ENCODE results near the gene SDK1.

SDK1 gene

GRCh38 chr7:4030346-4030950 lies 729.4 kb downstream of the SDK1 start:
- no peaks in the 10 kb centered on the region for H3K9me3 Mint-ChIP-seq
- H3K27ac Mint-ChIP-seq = no peak overlapping the region
- peaks cover 8% of the 10 kb centered on the region for H3K27me3 Mint-ChIP-seq
- H3K36me3 Mint-ChIP-seq (ENCODE audit: low read depth) = no peaks in the 10 kb centered on the region
- DNase-seq = no peak
- H3K4me1 Mint-ChIP-seq (ENCODE audit: low read depth) = no peaks in the 10 kb centered on the region
- no peak overlapping the region for H3K4me3 Mint-ChIP-seq

- Mint-ChIP-seq H3K27ac (no peak overlapping the region), H3K36me3 (ENCODE audit: low read depth) (no peaks in the 10 kb centered on the region), H3K4me1 (ENCODE audit: low read depth) (no peaks in the 10 kb centered on the region), H3K4me3 (no peak overlapping the region), H3K27me3 (no peaks in the 10 kb centered on the region), H3K9me3 (no peaks in the 10 kb centered on the region)
- DNase-seq = no peak
Observed at GRCh38 chr7:4033996-4034395, 732.9 kb downstream of the SDK1 start.

GRCh38 chr7:4037308-4037707 lies 736.3 kb downstream of the SDK1 start:
- Mint-ChIP-seq H3K9me3 (no peaks in the 10 kb centered on the region), H3K27me3 (no peaks in the 10 kb centered on the region), H3K27ac (no peak overlapping the region), H3K4me1 (ENCODE audit: low read depth) (no peaks in the 10 kb centered on the region), H3K4me3 (no peak overlapping the region), H3K36me3 (ENCODE audit: low read depth) (no peaks in the 10 kb centered on the region)
- DNase-seq = no peak

- no peak overlapping the region for H3K27ac Mint-ChIP-seq
- H3K27me3 Mint-ChIP-seq = no peaks in the 10 kb centered on the region
- H3K36me3 Mint-ChIP-seq (ENCODE audit: low read depth) = no peaks in the 10 kb centered on the region
- H3K4me3 Mint-ChIP-seq = no peak overlapping the region
- no peak for DNase-seq
- H3K4me1 Mint-ChIP-seq (ENCODE audit: low read depth) = no peaks in the 10 kb centered on the region
- no peaks in the 10 kb centered on the region for H3K9me3 Mint-ChIP-seq
Observed at GRCh38 chr7:4037877-4038276, 736.8 kb downstream of the SDK1 start.

- H3K4me3 Mint-ChIP-seq = no peak overlapping the region
- no peak for DNase-seq
- H3K27ac Mint-ChIP-seq = no peak overlapping the region
- H3K9me3 Mint-ChIP-seq = no peaks in the 10 kb centered on the region
- no peaks in the 10 kb centered on the region for H3K36me3 Mint-ChIP-seq (ENCODE audit: low read depth)
- H3K27me3 Mint-ChIP-seq = no peaks in the 10 kb centered on the region
- H3K4me1 Mint-ChIP-seq (ENCODE audit: low read depth) = no peaks in the 10 kb centered on the region
Observed at GRCh38 chr7:4040109-4040928, 739.3 kb downstream of the SDK1 start.

GRCh38 chr7:4042402-4043045 lies 741.5 kb downstream of the SDK1 start:
- Mint-ChIP-seq H3K27ac (no peak overlapping the region), H3K36me3 (ENCODE audit: low read depth) (no peaks in the 10 kb centered on the region), H3K4me1 (ENCODE audit: low read depth) (no peaks in the 10 kb centered on the region), H3K4me3 (no peak overlapping the region), H3K27me3 (no peaks in the 10 kb centered on the region), H3K9me3 (no peaks in the 10 kb centered on the region)
- DNase-seq = no peak

GRCh38 chr7:4043988-4044387 lies 742.9 kb downstream of the SDK1 start:
- Mint-ChIP-seq H3K27ac (no peak overlapping the region), H3K4me1 (ENCODE audit: low read depth) (no peaks in the 10 kb centered on the region), H3K36me3 (ENCODE audit: low read depth) (no peaks in the 10 kb centered on the region), H3K27me3 (no peaks in the 10 kb centered on the region), H3K4me3 (no peak overlapping the region), H3K9me3 (no peaks in the 10 kb centered on the region)
- DNase-seq = no peak

GRCh38 chr7:4045450-4045849 lies 744.4 kb downstream of the SDK1 start:
- Mint-ChIP-seq H3K4me1 (ENCODE audit: low read depth) (no peaks in the 10 kb centered on the region), H3K27ac (no peak overlapping the region), H3K4me3 (no peak overlapping the region), H3K36me3 (ENCODE audit: low read depth) (no peaks in the 10 kb centered on the region), H3K9me3 (no peaks in the 10 kb centered on the region), H3K27me3 (no peaks in the 10 kb centered on the region)
- no peak for DNase-seq

GRCh38 chr7:4045975-4046374 lies 744.9 kb downstream of the SDK1 start:
- Mint-ChIP-seq H3K27me3 (no peaks in the 10 kb centered on the region), H3K27ac (no peak overlapping the region), H3K4me1 (ENCODE audit: low read depth) (no peaks in the 10 kb centered on the region), H3K36me3 (ENCODE audit: low read depth) (no peaks in the 10 kb centered on the region), H3K9me3 (no peaks in the 10 kb centered on the region), H3K4me3 (no peak overlapping the region)
- no peak for DNase-seq

GRCh38 chr7:4048336-4048735 lies 747.3 kb downstream of the SDK1 start:
- DNase-seq = no peak
- Mint-ChIP-seq H3K27me3 (peaks cover 3% of the 10 kb centered on the region), H3K9me3 (no peaks in the 10 kb centered on the region), H3K36me3 (ENCODE audit: low read depth) (no peaks in the 10 kb centered on the region), H3K4me3 (no peak overlapping the region), H3K4me1 (ENCODE audit: low read depth) (no peaks in the 10 kb centered on the region), H3K27ac (no peak overlapping the region)

- Mint-ChIP-seq H3K27ac (no peak overlapping the region), H3K27me3 (peaks cover 9% of the 10 kb centered on the region)
Observed at GRCh38 chr7:4049202-4049601, 748.1 kb downstream of the SDK1 start.

GRCh38 chr7:4050126-4050660 lies 749.1 kb downstream of the SDK1 start:
- Mint-ChIP-seq H3K9me3 (no peaks in the 10 kb centered on the region), H3K27ac (no peak overlapping the region), H3K4me1 (ENCODE audit: low read depth) (no peaks in the 10 kb centered on the region), H3K27me3 (peaks cover 11% of the 10 kb centered on the region), H3K36me3 (ENCODE audit: low read depth) (no peaks in the 10 kb centered on the region), H3K4me3 (no peak overlapping the region)
- no peak for DNase-seq

More at GRCh38 chr7:4049202-4049601, 748.1 kb downstream of the SDK1 start:
- H3K4me1 Mint-ChIP-seq (ENCODE audit: low read depth) = no peaks in the 10 kb centered on the region
- no peaks in the 10 kb centered on the region for H3K9me3 Mint-ChIP-seq
- H3K4me3 Mint-ChIP-seq = no peak overlapping the region
- DNase-seq = no peak
- no peaks in the 10 kb centered on the region for H3K36me3 Mint-ChIP-seq (ENCODE audit: low read depth)

GRCh38 chr7:4051696-4052095 lies 750.6 kb downstream of the SDK1 start:
- Mint-ChIP-seq H3K9me3 (no peaks in the 10 kb centered on the region), H3K4me1 (ENCODE audit: low read depth) (no peaks in the 10 kb centered on the region), H3K36me3 (ENCODE audit: low read depth) (no peaks in the 10 kb centered on the region), H3K27ac (no peak overlapping the region), H3K27me3 (peaks cover 14% of the 10 kb centered on the region), H3K4me3 (no peak overlapping the region)
- DNase-seq = no peak

- no peaks in the 10 kb centered on the region for H3K9me3 Mint-ChIP-seq
- H3K4me3 Mint-ChIP-seq = no peak overlapping the region
- no peaks in the 10 kb centered on the region for H3K4me1 Mint-ChIP-seq (ENCODE audit: low read depth)
- no peaks in the 10 kb centered on the region for H3K36me3 Mint-ChIP-seq (ENCODE audit: low read depth)
- no peak overlapping the region for H3K27ac Mint-ChIP-seq
- peaks cover 19% of the 10 kb centered on the region for H3K27me3 Mint-ChIP-seq
- DNase-seq = no peak
Observed at GRCh38 chr7:4052130-4052529, 751.1 kb downstream of the SDK1 start.

GRCh38 chr7:4054158-4054557 lies 753.1 kb downstream of the SDK1 start:
- Mint-ChIP-seq H3K36me3 (ENCODE audit: low read depth) (no peaks in the 10 kb centered on the region), H3K4me3 (no peak overlapping the region)

More at GRCh38 chr7:4054158-4054557, 753.1 kb downstream of the SDK1 start:
- no peak for DNase-seq
- Mint-ChIP-seq H3K9me3 (peaks cover 6% of the 10 kb centered on the region), H3K27me3 (peaks cover 24% of the 10 kb centered on the region), H3K27ac (no peak overlapping the region), H3K4me1 (ENCODE audit: low read depth) (no peaks in the 10 kb centered on the region)
